SK-N-SH (cell line): ENCODE measurements around the gene GIT2. TPM values are rescaled to one million over a fixed set of nuclear protein-coding genes. Genes with fewer than 3 reads are reported as not detected.

ENCODE experiments used
- CTCF ChIA-PET: fragments of 300-600, 350-600 bp; formaldehyde crosslinking; extraction: SDS; loops from one replicate; lab custom pipeline; 2021; lab: Yijun Ruan, JAX
- POLR2A ChIA-PET: fragments of 350-600 bp; sonication (Branson Sonifier 250); formaldehyde crosslinking; extraction: SDS; loops from one replicate; lab custom pipeline; 2020; ENCODE audit warnings: antibody characterized with exemption, inconsistent platforms; lab: Yijun Ruan, JAX
- DNase-seq: peaks from one replicate; pipeline ENCODE4 v3.0.0; 2012
- H2AFZ ChIP-seq: fragments of 200-600 bp; sonication (generic); 2 replicates; pipeline ENCODE4 v1.8.1; 2016; ENCODE audit warnings: antibody characterized with exemption, mild to moderate bottlenecking, low read depth
- H3F3A ChIP-seq: fragments of 200-600 bp; sonication (generic); replicated peaks from 2 replicates; pipeline ENCODE3; 2016; ENCODE audit warnings: antibody characterized with exemption, mild to moderate bottlenecking; ENCODE audit not compliant: insufficient read depth
- H3K27ac ChIP-seq, 2 experiments: fragments of 200-500 bp in 1 of 2; fragments of 200-600 bp in 1 of 2; sonication (Bioruptor generic) in 1 of 2; sonication (generic), shearing (Covaris generic) in 1 of 2; 2 replicates each; pipeline versions ENCODE4 v1.5.1 to v1.6.1; 2014 to 2016; ENCODE audit warnings: low read depth in 2 of 2, inconsistent platforms in 1 of 2, low read length in 1 of 2, mild to moderate bottlenecking in 1 of 2, mixed read lengths in 1 of 2
- H3K27me3 ChIP-seq: fragments of 200-600 bp; sonication (generic), shearing (Covaris generic); 2 replicates; pipeline ENCODE4 v1.6.1; 2016; ENCODE audit warnings: mixed run types; ENCODE audit not compliant: insufficient read depth
- H3K36me3 ChIP-seq, 2 experiments: fragments of 200-500 bp in 1 of 2; fragments of 200-600 bp in 1 of 2; sonication (Bioruptor generic) in 1 of 2; sonication (generic) in 1 of 2; replicated peaks in 1 of 2; 2 replicates each; pipeline versions ENCODE3 to v1.5.1; 2014 to 2016; ENCODE audit warnings: low read length in 1 of 2, mild to moderate bottlenecking in 1 of 2; ENCODE audit not compliant: insufficient read depth in 2 of 2, control insufficient read depth in 1 of 2
- H3K4me1 ChIP-seq, 2 experiments: fragments of 200-500 bp in 1 of 2; fragments of 200-600 bp in 1 of 2; sonication (Bioruptor generic) in 1 of 2; sonication (generic), shearing (Covaris generic) in 1 of 2; 2 replicates each; pipeline versions ENCODE4 v1.5.1 to v1.6.1; 2014 to 2016; ENCODE audit warnings: low read depth in 1 of 2, low read length in 1 of 2, mixed run types in 1 of 2; ENCODE audit not compliant: insufficient read depth in 2 of 2, control insufficient read depth in 1 of 2
- H3K4me2 ChIP-seq: fragments of 200-600 bp; sonication (generic), shearing (Covaris generic); 2 replicates; pipeline ENCODE4 v1.6.1; 2017; ENCODE audit warnings: mixed run types
- H3K4me3 ChIP-seq, 2 experiments: fragments of 200-500 bp in 1 of 2; fragments of 200-600 bp in 1 of 2; sonication (Bioruptor generic) in 1 of 2; sonication (generic), shearing (Covaris generic) in 1 of 2; 2 replicates each; pipeline versions ENCODE4 v1.5.1 to v1.8.1; 2014 to 2016; ENCODE audit warnings: low read depth in 2 of 2, inconsistent platforms in 1 of 2, low read length in 1 of 2, mild to moderate bottlenecking in 1 of 2, mixed read lengths in 1 of 2, moderate library complexity in 1 of 2
- H3K79me2 ChIP-seq: fragments of 200-600 bp; sonication (generic); 2 replicates; pipeline ENCODE4 v1.8.1; 2017; ENCODE audit warnings: mild to moderate bottlenecking; ENCODE audit not compliant: insufficient read depth
- H3K9ac ChIP-seq: fragments of 200-600 bp; sonication (generic); 2 replicates; pipeline ENCODE4 v1.6.1; 2017; ENCODE audit warnings: mixed run types
- H3K9me2 ChIP-seq: fragments of 200-600 bp; sonication (generic); 2 replicates; pipeline ENCODE4 v1.6.1; 2017; ENCODE audit warnings: mixed run types
- H3K9me3 ChIP-seq: fragments of 200-600 bp; sonication (generic); 2 replicates; pipeline ENCODE4 v1.6.1; 2017; ENCODE audit warnings: mixed run types, mild to moderate bottlenecking, moderate library complexity
- H4K20me1 ChIP-seq: fragments of 200-600 bp; sonication (generic); 2 replicates; pipeline ENCODE4 v1.6.1; 2017; ENCODE audit warnings: mild to moderate bottlenecking, mixed run types; ENCODE audit not compliant: insufficient read depth
- CHD2 ChIP-seq: fragments of 150-350 bp; IDR thresholded peaks from 2 replicates; pipeline ENCODE4 v1.6.1; 2018; ENCODE audit warnings: low read length; ENCODE audit not compliant: partially characterized antibody
- EZH2phosphoT487 ChIP-seq: fragments of 200-600 bp; sonication (generic); IDR thresholded peaks from 2 replicates; pipeline ENCODE4 v1.6.1; 2017; ENCODE audit warnings: low read depth, mixed run types, mild to moderate bottlenecking, antibody characterized with exemption, moderate library complexity, borderline replicate concordance
- MAX ChIP-seq: IDR thresholded peaks from 2 replicates; pipeline ENCODE4 v1.4.0; 2012; ENCODE audit warnings: low read depth
- MEF2A ChIP-seq: IDR thresholded peaks from 2 replicates; pipeline ENCODE4 v1.4.0; 2012; ENCODE audit warnings: low read depth, borderline replicate concordance
- MXI1 ChIP-seq: IDR thresholded peaks from 2 replicates; pipeline ENCODE4 v1.6.1; 2012; ENCODE audit warnings: mild to moderate bottlenecking, low read depth, low read length, improper control_type of control experiment
- NRF1 ChIP-seq: IDR thresholded peaks from 2 replicates; pipeline ENCODE4 v1.6.1; 2012; ENCODE audit warnings: low read depth, mild to moderate bottlenecking, low read length
- RAD21 ChIP-seq: IDR thresholded peaks from 2 replicates; pipeline ENCODE4 v1.6.1; 2012; ENCODE audit warnings: mild to moderate bottlenecking, low read length
- RFX5 ChIP-seq: IDR thresholded peaks from 2 replicates; pipeline ENCODE4 v1.6.1; 2012; ENCODE audit warnings: mild to moderate bottlenecking, improper control_type of control experiment, low read length
- RXRA ChIP-seq: IDR thresholded peaks from 2 replicates; pipeline ENCODE4 v1.4.0; 2012; ENCODE audit warnings: low read depth, mild to moderate bottlenecking, borderline replicate concordance
- TAF1 ChIP-seq: IDR thresholded peaks from 2 replicates; pipeline ENCODE4 v1.6.1; 2012; ENCODE audit warnings: low read depth, mild to moderate bottlenecking, low read length, moderate library complexity, borderline replicate concordance
- WGBS: methylation state at CpG from one replicate; pipeline ENCODE4 v1.1.6; 2017; ENCODE audit warnings: low lambda C conversion rate; 5-methylcytosine and 5-hydroxymethylcytosine counted together
- polyA plus RNA-seq, 3 experiments: library from polyadenylated mRNA; depleted of rRNA; stranded (reverse); fragments of >200 nt; gene quantifications; 2 replicates each; pipeline ENCODE4 v1.2.3, GENCODE V29; 2012
- TF ChIP-seq, protein P1 (sequence below): IDR thresholded peaks from 2 replicates; pipeline ENCODE4 v1.4.0; 2012; ENCODE audit warnings: low read depth, borderline replicate concordance

The GIT2 gene
- polyA plus RNA-seq, 1 of the 3 experiments (the other 2 are of a cell fraction): 21.2 TPM

DNA sequence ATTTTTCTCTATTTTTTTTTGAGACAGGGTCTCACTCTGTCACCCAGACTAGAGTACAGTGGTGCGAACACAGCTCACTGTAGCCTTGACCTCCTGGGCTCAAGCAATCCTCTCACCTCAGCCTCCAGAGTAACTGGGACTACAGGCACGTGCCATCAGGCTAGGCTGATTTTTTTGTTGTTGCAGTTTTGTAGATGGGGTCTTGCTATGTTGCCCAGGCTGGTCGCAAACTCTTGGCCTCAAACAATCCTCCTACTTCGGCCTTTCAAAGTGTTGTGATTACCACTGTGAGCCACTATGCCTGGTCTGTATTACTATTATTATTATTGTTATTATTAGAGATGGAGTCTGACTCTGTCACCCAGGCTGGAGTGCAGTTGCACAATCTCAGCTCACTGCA lies 23.3 kb downstream of the GIT2 start:
- no peak for DNase-seq
- no peak overlapping the region for H3K9ac ChIP-seq
- H4K20me1 ChIP-seq: no peaks in the 10 kb centered on the region
- no peak overlapping the region for H3K27ac ChIP-seq
- H3K4me1 ChIP-seq: no peaks in the 10 kb centered on the region
- WGBS: 93% methylated on average over 4 of the region's 4 CpGs
- no peak for TF ChIP-seq NRF1
- TF ChIP-seq EZH2phosphoT487: no peak
- TF ChIP-seq MEF2A: no peak
- TF ChIP-seq, protein P1, sequence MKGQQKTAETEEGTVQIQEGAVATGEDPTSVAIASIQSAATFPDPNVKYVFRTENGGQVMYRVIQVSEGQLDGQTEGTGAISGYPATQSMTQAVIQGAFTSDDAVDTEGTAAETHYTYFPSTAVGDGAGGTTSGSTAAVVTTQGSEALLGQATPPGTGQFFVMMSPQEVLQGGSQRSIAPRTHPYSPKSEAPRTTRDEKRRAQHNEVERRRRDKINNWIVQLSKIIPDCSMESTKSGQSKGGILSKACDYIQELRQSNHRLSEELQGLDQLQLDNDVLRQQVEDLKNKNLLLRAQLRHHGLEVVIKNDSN: no peak
- no peak for TF ChIP-seq RAD21
- no peak for TF ChIP-seq MAX
- TF ChIP-seq CHD2: no peak
- TF ChIP-seq, all 33 proteins: peak for 0
- Histone ChIP-seq H3F3A (peaks cover 3% of the 10 kb centered on the region), H3K27me3 (no peaks in the 10 kb centered on the region), H3K79me2 (no peaks in the 10 kb centered on the region), H3K9me2 (no peaks in the 10 kb centered on the region), H3K9me3 (0 out of 2 replicates have a peak, but pooled peaks cover 4% of the 10 kb centered on the region), H3K4me2 (no peak overlapping the region), H3K4me3 (no peak overlapping the region), H2AFZ (no peak overlapping the region), H3K36me3 (peaks cover 12 to 62% of the 10 kb centered on the region in 2 experiments)
- ChIA-PET POLR2A (no interaction called here), CTCF (no interaction called here)

DNA sequence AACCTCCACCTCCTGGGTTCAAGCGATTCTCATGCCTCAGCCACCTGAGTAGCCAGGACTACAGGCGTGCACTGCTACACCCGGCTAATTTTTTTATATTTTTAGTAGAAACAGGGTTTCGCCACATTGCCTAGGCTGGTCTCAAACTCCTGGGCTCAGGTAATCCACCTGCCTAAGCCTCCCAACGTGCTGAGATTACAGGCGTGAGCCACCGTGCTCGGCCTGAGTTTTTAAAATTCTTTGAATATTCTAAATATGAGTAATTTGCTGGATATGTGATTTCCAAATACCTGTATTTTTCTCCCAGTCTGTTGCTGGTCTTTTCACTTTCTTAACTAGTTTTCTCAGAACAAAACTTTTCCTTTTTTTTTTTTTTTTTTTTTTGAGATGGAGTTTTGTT lies 27.4 kb downstream of the GIT2 start:
- ChIA-PET POLR2A (no interaction called here), CTCF (no interaction called here)
- Histone ChIP-seq H3K9me3 (no peaks in the 10 kb centered on the region), H3K36me3 (peaks cover 29 to 34% of the 10 kb centered on the region in 2 experiments), H3K79me2 (no peaks in the 10 kb centered on the region), H3K9me2 (no peaks in the 10 kb centered on the region), H3K9ac (no peak overlapping the region), H4K20me1 (no peaks in the 10 kb centered on the region), H3K4me1 (no peaks in the 10 kb centered on the region), H3K4me3 (no peak overlapping the region), H3K27ac (no peak overlapping the region), H2AFZ (no peak overlapping the region), H3K27me3 (no peaks in the 10 kb centered on the region), H3F3A (peaks cover 9% of the 10 kb centered on the region), H3K4me2 (no peak overlapping the region)
- no peak for DNase-seq
- 91% methylated on average over 8 of the region's 8 CpGs for WGBS
- TF ChIP-seq RFX5 (no peak), EZH2phosphoT487 (no peak), MXI1 (no peak), RXRA (no peak), NRF1 (no peak), MAX (no peak), TAF1 (no peak)
- TF ChIP-seq, protein P1: no peak
